ENCODE data around the gene TRIM45. TPM values are rescaled to one million over a fixed set of nuclear protein-coding genes. Genes with fewer than 3 reads are reported as not detected.

The TRIM45 gene
- total RNA-seq, 1 experiment from 2014 or later: 3.2 TPM

DNA sequence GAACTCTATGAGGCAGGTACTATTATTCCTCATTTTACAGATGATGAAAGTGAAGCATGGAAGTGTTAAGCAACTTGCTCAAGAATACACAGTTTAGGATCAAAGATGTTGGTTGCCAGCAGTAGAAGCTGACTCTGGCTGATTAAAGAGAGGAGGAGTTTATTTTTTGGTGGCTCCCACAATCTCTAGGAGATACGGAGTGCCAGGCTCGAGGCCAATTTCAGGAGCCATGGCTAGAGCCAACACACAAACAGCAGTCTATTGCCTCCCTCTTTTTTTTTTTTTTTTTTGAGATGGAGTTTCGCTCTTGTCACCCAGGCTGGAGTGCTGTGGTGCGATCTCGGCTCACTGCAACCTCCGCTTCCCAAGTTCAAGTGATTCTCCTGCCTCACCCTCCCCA lies 41.8 kb downstream of the TRIM45 start:
- no peak for TF ChIP-seq EZH2 (IDR thresholded peaks at IDR 0.05; ENCODE audit: borderline replicate concordance, low read depth, low read length, poor library complexity, severe bottlenecking)
- TF ChIP-seq, protein P1, sequence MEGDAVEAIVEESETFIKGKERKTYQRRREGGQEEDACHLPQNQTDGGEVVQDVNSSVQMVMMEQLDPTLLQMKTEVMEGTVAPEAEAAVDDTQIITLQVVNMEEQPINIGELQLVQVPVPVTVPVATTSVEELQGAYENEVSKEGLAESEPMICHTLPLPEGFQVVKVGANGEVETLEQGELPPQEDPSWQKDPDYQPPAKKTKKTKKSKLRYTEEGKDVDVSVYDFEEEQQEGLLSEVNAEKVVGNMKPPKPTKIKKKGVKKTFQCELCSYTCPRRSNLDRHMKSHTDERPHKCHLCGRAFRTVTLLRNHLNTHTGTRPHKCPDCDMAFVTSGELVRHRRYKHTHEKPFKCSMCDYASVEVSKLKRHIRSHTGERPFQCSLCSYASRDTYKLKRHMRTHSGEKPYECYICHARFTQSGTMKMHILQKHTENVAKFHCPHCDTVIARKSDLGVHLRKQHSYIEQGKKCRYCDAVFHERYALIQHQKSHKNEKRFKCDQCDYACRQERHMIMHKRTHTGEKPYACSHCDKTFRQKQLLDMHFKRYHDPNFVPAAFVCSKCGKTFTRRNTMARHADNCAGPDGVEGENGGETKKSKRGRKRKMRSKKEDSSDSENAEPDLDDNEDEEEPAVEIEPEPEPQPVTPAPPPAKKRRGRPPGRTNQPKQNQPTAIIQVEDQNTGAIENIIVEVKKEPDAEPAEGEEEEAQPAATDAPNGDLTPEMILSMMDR (conservative IDR thresholded peaks at IDR 0.05; ENCODE audit: low read depth, low read length): no peak
- CTCF ChIA-PET: no interaction called here
- POLR2A ChIA-PET (ENCODE audit: low non-redundant PET): no interaction called here

DNA sequence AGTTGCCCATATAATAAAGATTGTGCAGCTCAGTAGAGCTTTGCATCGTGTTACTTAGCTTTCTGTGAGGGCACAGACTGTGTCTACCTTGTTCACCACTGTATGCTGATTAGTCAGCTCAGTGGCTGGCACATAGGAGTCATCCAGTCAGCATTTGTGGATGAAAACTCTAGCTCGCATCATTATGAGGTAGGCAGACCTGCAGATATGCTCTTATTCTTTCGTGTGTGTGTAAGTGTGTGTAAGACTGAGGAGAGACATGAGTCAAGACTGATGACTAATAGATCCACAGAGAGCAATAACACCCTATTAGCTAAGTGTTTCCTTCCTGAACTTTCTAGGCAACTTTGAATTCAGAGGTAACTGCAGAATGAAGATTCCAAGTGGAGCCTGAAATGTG lies 44.3 kb downstream of the TRIM45 start:
- no TSS peak for BruUV-seq (replicated peaks)
- TF ChIP-seq EZH2 (IDR thresholded peaks at IDR 0.05; ENCODE audit: borderline replicate concordance, low read depth, low read length, poor library complexity, severe bottlenecking): no peak
- TF ChIP-seq, protein P1 (conservative IDR thresholded peaks at IDR 0.05; ENCODE audit: low read depth, low read length): no peak
- H3K27ac ChIP-seq (ENCODE audit: low read depth, low read length, poor library complexity, severe bottlenecking): no peak overlapping the region
- H3K4me1 ChIP-seq (ENCODE audit: insufficient read depth, low read length, poor library complexity, severe bottlenecking): no peaks in the 10 kb centered on the region
- POLR2A ChIA-PET (ENCODE audit: low non-redundant PET): no interaction called here
- no peaks in the 10 kb centered on the region for H3K9me3 ChIP-seq (ENCODE audit: low read depth, low read length, poor library complexity, severe bottlenecking)
- DNase-seq (ENCODE audit: low spot score): peak; percentile 74
- H3K27me3 ChIP-seq (replicated peaks; ENCODE audit: insufficient read depth, low read depth, low read length, poor library complexity): no peaks in the 10 kb centered on the region
- CTCF ChIA-PET: no interaction called here
- intact Hi-C loops (cut with micrococcal nuclease; ENCODE audit: unreplicated experiment): no loop called here
- H3K4me3 ChIP-seq (ENCODE audit: low read depth, low read length, poor library complexity, severe bottlenecking): no peak overlapping the region
- peaks cover 77% of the 10 kb centered on the region for H3K36me3 ChIP-seq (ENCODE audit: insufficient read depth, low read length, poor library complexity, severe bottlenecking)

More for the DNA sequence above, 41.8 kb downstream of the TRIM45 start:
- H3K36me3 ChIP-seq (ENCODE audit: insufficient read depth, low read length, poor library complexity, severe bottlenecking): peaks cover 74% of the 10 kb centered on the region
- H3K4me1 ChIP-seq (ENCODE audit: insufficient read depth, low read length, poor library complexity, severe bottlenecking): no peaks in the 10 kb centered on the region
- intact Hi-C loops (cut with micrococcal nuclease; ENCODE audit: unreplicated experiment): no loop called here
- no peak overlapping the region for H3K27ac ChIP-seq (ENCODE audit: low read depth, low read length, poor library complexity, severe bottlenecking)
- no peak overlapping the region for H3K4me3 ChIP-seq (ENCODE audit: low read depth, low read length, poor library complexity, severe bottlenecking)
- H3K9me3 ChIP-seq (ENCODE audit: low read depth, low read length, poor library complexity, severe bottlenecking): no peaks in the 10 kb centered on the region
- no peaks in the 10 kb centered on the region for H3K27me3 ChIP-seq (replicated peaks; ENCODE audit: insufficient read depth, low read depth, low read length, poor library complexity)
- BruUV-seq (replicated peaks): no TSS peak
- no peak for DNase-seq (ENCODE audit: low spot score)

DNA sequence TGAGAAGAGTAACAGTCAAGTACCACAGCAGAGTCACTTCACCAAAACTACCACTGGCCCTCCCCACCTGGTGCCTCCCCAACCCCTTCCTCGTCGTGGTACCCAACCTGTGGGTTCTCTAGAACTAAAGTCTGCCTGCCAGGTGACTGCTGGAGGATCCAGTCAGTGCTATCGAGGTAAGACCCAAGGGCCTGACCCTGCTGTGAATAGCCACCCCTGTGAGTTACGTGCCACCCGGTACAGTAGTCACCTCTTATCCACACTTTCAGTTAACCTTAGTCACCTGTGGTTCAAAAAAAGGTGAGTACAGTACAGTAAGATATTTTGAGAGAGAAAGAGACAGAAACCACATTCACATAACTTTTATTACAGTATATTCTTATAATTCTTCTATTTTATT lies 44.9 kb downstream of the TRIM45 start:
- Histone ChIP-seq H3K9me3 (ENCODE audit: low read depth, low read length, poor library complexity, severe bottlenecking) (no peaks in the 10 kb centered on the region), H3K36me3 (ENCODE audit: insufficient read depth, low read length, poor library complexity, severe bottlenecking) (peaks cover 70% of the 10 kb centered on the region), H3K4me1 (ENCODE audit: insufficient read depth, low read length, poor library complexity, severe bottlenecking) (no peaks in the 10 kb centered on the region), H3K4me3 (ENCODE audit: low read depth, low read length, poor library complexity, severe bottlenecking) (no peak overlapping the region), H3K27me3 (replicated peaks; ENCODE audit: insufficient read depth, low read depth, low read length, poor library complexity) (no peaks in the 10 kb centered on the region), H3K27ac (ENCODE audit: low read depth, low read length, poor library complexity, severe bottlenecking) (no peak overlapping the region)
- TF ChIP-seq EZH2 (IDR thresholded peaks at IDR 0.05; ENCODE audit: borderline replicate concordance, low read depth, low read length, poor library complexity, severe bottlenecking): no peak
- TF ChIP-seq, protein P1 (conservative IDR thresholded peaks at IDR 0.05; ENCODE audit: low read depth, low read length): no peak
- intact Hi-C loops (cut with micrococcal nuclease; ENCODE audit: unreplicated experiment): no loop called here
- DNase-seq (ENCODE audit: low spot score): no peak
- CTCF ChIA-PET: no interaction called here
- BruUV-seq (replicated peaks): no TSS peak
- POLR2A ChIA-PET (ENCODE audit: low non-redundant PET): no interaction called here
